Measurements from ENCODE around the gene CRYGD.
A peak's percentile ranks its signal among the peaks of the same experiment; 100 is the strongest.

CRYGD gene

GRCh38 chr2:208072250-208072892 lies 52.0 kb downstream of the CRYGD start:
- peak; percentile 68 for DNase-seq
- no peak overlapping the region for H3K4me3 ChIP-seq (ENCODE audit: insufficient read depth in 1 of 2, low read depth in 1 of 2, low read length in 2 of 2)
- H3K9me3 ChIP-seq (ENCODE audit: control insufficient read depth, low read length) = no peaks in the 10 kb centered on the region
- H4K8ac ChIP-seq (ENCODE audit: low read length) = no peak overlapping the region
- no peak overlapping the region for H3K23ac ChIP-seq (ENCODE audit: low read length in 2 of 2)
- no peak overlapping the region for H3K18ac ChIP-seq (ENCODE audit: low read depth in 1 of 2, low read length in 2 of 2)
- H2BK15ac ChIP-seq (ENCODE audit: low read depth, poor library complexity, severe bottlenecking) = no peak overlapping the region
- no peak overlapping the region for H2BK12ac ChIP-seq (ENCODE audit: low read length in 2 of 2)
- WGBS = 19% methylated on average over 6 of the region's 9 CpGs
- no peak overlapping the region for H2AFZ ChIP-seq (ENCODE audit: low read depth, low read length)
- H2BK120ac ChIP-seq (ENCODE audit: low read depth, low read length) = no peak overlapping the region
- no peak overlapping the region for H2AK5ac ChIP-seq (ENCODE audit: low read length, severe bottlenecking)
- peaks cover 4% of the 10 kb centered on the region for H3K4me1 ChIP-seq (ENCODE audit: control insufficient read depth, insufficient read depth, low read depth, low read length)
- H3K27ac ChIP-seq (ENCODE audit: low read length, poor library complexity, severe bottlenecking) = no peak overlapping the region
- H3K14ac ChIP-seq (ENCODE audit: low read length in 2 of 2) = no peak overlapping the region
- no peak overlapping the region for H3K9ac ChIP-seq (ENCODE audit: low read length)
- no peak overlapping the region for H3K4me2 ChIP-seq (ENCODE audit: low read length, poor library complexity, severe bottlenecking)
- no peaks in the 10 kb centered on the region for H3K36me3 ChIP-seq (ENCODE audit: control insufficient read depth in 1 of 2, insufficient read depth in 2 of 2, low read depth in 1 of 2, low read length in 2 of 2)
- H3K79me1 ChIP-seq (replicated peaks; ENCODE audit: low read length, poor library complexity, severe bottlenecking) = no peaks in the 10 kb centered on the region
- H3K27me3 ChIP-seq (ENCODE audit: control insufficient read depth in 1 of 2, insufficient read depth in 1 of 2, low read length in 2 of 2) = peaks cover 0 to 24% of the 10 kb centered on the region in 2 experiments
- H4K91ac ChIP-seq (ENCODE audit: low read length) = no peak overlapping the region
- no peak overlapping the region for H3K4ac ChIP-seq (ENCODE audit: low read depth in 1 of 2, low read length in 2 of 2)
- no peak overlapping the region for H2BK5ac ChIP-seq (ENCODE audit: low read depth, low read length, poor library complexity, severe bottlenecking)

All from mesenchymal stem cell (in vitro differentiated cells and primary cell).